HG02981 (cell line): Measurements from ENCODE around the gene TNNC1.

ENCODE experiments used
- ATAC-seq: cut with Tn5 transposase; IDR thresholded peaks from one replicate; pipeline ENCODE4 v1.9.1; 2021; ENCODE audit warnings: mild to moderate bottlenecking, moderate library complexity; ENCODE audit not compliant: unreplicated experiment

TNNC1 gene

DNA sequence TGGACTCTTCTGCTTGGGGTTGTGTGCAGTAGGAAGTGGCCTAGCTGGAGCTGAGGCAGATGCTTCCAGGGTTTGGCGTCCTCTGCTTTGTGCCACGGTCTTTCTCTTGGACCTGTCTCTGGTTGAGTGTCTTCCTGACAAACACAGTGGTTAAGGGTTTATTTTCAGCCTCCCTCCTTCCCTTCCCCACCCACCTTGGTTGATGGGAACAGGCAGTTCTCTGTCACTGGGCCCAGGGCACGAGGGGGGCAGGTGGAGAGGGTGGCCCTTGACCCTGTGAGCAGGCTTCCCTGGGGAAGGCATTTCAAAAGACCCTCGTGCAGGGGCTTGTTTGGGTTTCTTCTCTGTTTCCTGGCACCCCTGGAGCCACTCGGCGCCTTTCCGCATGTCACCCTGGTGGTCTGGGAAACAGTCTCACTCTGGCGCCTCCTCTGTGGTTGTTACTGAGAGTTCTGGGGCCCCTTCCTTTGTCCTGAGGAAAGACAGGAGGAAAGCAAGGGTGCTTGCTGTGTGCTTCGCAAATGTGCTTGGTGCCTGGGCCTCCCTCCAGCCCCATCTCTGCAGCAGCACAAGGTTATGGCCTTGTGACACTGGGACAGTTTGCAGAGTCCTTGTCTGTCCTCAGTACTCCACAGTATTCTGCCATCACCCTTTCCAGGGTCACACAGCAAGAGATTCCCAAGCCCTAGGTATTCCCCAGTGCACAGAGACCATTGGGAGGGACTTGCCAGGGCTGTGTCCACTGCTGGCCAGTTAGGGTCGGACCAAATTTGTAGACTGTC is 31.0 kb upstream of the TNNC1 start:
- ATAC-seq, result no peak

DNA sequence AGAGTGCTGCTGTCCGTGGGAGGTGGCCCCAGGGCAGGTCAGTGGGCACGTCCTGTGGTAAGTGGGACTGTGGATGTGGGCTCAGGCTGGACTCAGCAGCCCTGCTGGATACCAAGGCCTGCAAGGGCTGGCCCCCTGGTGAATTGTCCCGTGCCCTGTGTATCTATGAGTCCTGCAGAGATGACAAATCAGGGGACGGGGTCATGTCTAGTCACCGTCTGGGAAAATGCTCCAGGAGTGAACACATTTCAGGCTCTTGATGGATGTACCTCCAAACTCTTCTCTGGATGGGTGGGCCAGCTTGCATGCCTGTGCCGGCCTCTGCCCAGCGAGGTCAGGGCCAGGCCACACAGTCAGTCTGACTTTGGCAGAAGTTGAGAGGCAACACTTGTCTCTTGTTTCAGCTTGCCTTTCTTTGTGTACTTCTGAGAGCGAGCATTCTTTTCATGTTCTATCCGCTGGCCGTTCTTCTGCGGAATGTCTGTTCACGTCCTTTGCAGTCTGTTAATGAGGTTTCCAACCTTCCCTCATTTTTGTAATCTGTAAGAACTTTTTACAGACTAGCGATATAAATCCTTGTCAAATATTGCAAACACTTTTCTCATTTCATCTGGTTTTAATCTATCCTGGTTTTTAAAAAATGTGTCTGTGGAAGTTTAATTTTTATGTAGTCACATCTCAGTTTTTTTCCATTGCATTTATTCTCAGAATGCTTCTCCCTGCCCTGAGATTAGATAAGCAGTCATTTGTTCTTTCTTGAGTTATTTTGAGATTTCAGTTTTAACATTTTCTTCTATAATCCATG is 29.9 kb upstream of the TNNC1 start:
- no peak for ATAC-seq

DNA sequence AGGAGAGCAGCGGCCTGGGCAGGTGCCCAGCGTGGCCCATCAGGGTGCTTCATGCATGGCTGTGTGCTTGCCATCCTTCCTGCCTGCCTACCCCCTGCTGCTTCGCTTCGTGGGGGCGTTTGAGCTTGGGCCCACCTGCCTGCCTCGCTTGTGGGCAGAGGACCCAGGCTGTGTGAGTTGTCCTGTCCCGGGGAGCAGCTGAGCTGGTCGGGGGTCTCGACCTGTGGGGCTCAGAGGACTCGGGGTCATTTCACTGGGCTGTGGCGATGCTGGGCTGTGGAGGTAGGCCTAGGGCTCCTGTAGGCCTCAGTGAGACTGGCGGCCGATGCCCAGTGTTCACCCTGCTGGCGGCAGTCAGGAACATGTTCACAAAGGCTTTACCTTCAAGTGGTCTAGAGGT is 29.2 kb upstream of the TNNC1 start:
- ATAC-seq, result no peak

DNA sequence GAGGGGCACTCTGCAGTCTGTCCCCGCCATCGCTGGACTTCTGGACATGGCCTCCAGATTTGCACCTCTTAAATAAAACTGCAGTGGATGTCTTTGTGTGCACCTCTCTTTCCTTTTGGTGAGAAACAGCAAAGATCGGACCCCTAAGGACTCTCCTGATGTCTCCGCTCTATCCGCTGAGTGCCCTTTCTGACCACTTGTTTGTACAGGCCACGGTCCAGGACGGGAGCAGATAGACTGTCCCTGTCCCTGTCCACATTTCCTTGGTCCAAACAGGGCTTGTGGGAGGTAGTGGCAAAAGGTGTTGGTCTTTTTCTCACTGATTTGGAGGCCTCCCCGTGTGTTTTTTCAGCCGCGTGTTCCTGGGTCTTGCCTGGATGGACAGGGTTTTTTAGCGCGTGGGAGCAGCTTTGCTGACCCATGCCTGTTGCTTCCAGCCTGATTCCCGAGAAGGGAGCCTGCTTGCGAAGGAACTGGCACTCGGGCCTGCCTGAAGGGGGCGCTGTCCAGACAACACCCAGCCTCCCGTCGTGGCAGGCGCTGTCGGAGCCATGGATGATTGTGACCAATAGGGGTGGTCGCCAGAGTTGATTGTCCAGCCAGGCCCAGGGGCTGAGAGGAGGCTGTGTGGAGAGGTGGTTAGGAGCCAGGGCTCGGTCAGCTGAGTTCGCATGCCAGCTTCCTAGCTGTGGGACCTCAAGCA is 28.1 kb upstream of the TNNC1 start:
- no peak for ATAC-seq

DNA sequence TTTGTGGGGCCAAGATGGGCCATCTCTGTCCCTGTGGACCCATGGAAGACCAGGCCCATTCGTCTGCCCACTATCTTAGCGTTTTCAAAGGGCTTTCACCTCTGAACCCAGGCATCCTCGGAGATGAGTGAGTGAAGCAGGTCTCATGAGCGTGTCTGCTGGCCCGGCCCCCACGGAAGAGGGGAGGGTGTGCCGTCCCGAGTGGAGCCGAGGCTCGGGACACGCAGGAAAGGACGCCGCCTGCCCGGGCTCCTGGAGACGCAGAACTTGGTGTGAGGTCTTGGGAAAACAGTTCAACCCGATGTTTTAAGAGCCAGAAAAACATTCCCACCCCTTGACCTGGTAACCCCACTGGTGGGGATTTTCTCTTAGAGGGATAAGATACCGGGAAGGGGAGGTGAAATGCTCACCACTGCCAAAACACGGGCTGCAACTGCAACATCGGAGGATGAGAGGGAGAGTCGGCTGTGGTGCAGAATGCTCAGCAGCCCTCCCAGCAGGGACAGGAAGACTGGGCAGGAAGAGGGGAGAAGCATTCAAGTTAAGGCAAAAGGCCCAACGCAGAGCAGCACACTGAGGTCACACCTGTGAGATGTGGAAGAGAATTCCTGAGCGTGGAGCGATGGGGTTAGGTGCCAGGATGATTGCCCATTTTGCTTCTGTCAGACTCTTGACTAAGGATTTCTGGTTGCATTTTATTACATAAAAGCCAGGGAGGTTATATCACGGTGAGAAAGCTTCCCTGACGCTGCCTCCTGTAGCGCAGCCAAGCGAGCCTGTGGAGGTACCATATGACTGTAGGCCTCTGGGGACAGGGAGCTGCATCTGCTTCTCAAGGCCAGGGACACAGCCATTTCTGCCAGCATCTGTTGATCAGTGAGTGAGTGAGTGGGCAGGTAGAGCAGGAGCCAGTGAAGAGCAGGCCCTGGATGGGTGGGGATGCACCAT is 27.2 kb upstream of the TNNC1 start:
- no peak for ATAC-seq

DNA sequence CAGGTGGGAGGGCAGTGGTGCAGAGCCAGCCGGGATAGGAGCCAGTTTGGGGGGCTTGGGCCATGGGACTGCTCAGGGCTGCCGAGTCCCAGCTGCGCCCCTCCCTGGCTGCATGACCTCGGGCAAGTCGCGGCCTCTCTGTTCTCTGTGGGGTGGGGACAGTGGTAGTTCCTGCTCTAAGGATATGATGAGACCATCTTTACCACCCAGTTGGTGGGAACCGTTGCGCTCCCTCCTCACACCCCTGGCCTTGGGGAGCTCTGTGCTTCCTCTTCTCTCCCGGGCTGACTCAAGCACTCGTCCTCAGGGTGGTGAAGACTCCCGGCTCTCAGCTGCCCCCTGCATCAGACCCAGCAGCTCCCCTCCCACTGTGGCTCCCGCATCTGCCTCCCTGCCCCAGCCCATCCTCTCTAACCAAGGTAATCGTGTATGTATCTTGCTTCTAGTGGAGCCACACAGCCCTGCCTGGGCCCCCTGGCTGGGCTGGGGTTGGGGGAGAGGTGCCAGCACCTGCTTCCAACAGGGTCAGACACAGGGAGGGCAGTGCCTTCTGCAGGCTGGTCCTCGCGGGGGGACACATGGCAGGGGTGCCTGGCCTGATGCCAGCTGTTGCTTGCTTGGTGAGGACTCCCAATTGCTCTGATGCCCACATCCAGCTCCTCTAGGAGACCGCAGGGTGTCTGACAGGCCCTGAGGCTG is 26.2 kb upstream of the TNNC1 start:
- ATAC-seq, result no peak

DNA sequence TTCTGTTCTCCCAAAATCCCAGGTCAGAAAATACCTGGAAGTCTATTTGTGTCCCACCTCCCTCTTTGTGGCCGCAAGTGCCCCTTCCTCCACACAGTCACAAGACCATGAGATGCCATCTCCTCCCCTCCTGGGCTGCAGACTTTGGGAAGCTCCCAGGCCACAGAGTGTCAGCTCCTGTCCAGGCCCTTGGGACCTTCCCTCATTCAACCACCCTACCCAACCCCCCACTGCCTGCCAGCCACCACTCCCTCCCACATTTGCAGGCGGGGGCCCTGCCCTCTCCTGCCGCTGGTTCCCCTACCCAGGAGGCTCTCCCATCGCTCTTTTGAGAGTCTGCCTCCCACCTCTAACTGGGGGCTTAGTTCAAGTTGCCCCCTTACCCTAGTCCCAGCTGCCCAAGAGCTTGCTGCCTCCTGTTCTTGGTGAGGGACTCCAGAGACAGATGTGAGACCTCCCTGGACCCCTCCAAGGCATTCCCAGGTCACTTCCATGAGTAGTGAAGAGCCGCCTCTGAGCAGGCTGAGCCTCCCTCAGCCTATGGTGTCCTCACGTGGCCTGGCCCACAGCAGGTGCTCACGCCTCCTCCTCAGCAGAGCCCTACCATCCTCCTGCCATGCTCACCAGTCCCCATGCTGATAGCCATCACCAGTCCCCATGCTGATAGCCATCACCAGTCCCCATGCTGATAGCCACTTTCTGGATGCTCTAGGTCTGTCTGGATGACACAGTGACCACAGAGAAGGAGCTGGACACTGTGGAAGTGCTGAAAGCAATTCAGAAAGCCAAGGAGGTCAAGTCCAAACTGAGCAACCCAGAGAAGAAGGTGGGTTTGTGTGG is 25.4 kb upstream of the TNNC1 start:
- ATAC-seq, result no peak

DNA sequence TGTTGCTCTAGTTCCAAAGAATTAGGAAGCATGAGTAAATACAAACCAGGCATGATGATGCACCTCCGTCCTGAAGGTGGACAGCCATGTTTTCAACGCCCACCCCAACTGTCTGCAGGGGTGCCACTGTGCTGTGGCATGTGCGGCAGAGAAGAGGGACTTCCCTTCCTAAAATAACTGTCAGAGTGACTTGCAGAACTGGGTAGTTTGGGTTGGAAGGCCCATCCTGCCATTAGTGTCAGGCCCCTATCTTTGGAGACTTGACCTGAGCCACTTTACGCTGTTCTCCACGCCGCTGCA is 23.9 kb upstream of the TNNC1 start:
- ATAC-seq, result no peak

DNA sequence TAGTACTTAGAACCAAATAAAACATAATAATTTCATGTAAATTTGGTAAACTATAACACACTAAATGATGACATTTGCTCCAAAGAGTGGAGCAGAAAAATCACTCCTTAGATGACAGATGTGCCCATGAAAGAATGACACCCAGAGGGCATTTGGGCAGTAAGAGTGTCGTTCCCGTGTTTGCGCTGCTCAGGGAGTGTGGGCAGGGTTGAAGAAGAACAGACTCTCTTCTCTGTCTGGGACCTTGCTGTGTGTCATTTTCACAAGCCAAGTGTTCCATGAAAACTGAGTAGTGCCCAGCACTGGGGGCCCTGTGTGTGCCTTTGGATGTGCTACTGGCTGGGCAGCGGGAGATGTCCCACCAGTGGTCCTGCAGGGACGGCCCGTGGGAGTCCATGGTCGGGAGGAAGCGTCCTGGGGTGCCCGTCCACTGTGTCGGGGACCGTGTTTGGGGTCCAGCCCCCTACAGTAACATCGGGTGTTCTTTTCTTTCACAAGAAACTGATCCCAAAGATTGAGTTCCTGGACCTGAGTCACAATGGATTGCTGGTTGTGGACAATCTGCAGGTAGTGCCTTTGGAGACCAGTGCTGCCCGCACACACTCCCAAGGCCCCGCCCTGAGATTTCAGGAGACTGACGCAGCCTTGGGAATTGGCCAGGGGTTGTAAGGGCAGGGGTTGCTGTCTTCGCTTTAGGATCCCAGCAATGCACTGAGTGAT is 23.4 kb upstream of the TNNC1 start:
- ATAC-seq, result no peak

DNA sequence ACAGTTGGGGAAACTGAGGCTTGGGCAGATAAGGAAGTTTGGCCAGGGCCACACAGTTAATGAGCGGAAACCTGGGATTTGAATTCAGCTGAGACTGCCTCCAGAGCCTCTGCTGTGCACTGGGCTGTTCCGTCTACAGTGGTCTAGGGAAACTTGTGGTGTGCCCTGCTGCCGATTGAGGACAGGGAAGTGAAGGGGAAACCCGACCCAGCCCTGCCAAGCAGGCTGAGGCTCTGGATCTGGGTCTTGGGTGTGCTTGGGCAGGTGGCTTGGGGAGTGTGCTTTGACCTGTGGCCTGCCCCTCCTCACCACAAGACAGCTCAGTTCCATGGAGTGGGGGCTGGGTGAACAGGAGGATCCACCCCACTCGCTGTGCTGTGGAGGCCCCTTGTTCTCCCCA is 19.2 kb upstream of the TNNC1 start:
- no peak for ATAC-seq

DNA sequence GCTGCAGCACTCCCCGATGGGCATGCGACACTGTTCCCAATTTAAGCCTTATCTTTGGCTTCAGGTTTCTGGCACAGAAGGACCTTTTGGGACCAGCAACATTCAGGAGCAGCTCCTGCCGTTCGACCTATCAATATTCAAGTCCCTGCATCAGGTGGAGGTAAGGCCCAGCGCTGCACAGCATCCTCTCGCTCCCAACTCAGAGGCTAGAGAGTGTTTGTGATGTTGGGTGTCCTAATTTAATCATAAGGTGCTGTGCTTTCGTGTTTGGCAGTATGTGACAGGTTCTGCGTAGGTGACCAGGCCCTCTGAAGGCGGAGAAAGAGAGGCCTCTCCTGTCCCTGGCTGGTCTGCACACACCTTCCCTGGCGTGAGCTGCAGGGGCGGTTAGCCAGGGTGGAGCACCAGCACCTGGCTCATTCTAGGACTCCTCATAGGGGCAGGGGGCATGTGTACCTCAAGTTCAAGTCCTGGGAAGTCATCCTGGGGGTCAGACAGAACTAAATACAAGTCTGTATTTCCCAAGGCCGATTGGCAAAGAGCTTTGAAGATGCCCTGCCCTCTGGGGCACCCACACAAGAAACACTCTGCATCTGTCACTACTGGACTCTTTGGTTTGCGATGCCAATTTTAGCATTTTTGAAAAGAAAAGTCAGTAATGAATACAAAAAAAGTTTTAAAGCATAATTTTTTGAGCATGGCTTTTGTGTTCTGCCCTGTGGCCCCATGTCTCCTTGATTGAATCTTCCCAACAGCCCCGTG is 18.6 kb upstream of the TNNC1 start:
- no peak for ATAC-seq

DNA sequence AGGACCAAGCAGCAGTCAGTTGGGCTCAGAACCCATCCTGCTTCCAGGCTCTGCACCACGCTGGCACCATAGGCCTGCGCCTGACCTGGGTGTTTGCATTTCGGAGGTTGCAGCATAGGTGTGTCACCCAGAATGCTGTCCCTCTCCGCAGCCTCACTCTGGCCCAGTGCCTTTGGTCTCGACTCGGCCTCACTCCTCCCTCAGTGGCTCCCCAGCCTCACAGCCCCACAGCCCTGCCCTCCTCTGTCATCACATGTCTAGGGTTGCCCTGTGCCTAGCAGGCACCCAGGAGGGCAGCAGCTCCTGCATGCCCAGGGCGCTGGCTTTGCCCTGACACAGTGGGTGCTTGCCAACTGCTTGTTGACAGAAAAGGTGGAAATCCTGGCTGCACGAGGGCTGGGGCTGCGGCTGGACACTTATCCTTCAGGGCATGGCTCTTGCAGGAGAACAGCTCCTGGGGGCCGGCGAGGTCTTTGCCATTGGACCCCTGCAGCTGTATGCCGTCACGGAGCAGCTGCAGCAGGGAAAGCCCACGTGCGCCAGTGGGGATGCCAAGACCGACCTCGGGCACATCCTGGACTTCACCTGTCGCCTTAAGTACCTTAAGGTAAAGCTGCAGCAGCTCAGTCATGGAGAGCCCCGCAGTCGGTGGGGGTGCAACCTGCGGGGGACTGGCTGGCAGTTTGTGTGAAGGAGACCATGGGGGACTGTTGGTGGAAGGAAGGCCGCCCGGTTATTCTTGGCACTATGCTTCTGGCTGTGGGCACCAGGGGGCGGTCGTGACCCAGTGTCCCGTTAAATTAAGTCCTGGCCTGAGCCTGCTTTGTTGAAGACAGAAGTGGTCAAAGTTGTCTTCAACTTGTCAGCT is 17.8 kb upstream of the TNNC1 start:
- ATAC-seq, result no peak

DNA sequence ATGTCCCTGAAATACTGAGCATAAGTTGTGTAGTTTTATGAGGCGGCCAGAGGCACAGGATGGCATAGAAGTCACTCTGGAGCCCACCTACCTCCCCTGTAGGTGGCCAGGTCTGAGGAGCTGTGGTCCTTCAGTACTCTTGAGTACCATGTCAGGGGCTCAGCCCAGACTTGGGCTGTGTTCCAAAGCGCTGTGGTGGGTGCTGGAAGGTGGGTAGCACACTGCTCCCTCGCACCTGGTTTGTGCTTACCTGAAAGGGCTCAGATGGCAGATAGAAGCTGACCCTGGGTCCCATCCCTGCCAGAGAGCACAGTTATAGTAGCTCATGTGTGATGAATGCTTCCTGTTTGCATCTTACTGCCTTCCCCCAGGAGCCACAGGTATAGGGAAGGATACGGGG is 17.1 kb upstream of the TNNC1 start:
- no peak for ATAC-seq

DNA sequence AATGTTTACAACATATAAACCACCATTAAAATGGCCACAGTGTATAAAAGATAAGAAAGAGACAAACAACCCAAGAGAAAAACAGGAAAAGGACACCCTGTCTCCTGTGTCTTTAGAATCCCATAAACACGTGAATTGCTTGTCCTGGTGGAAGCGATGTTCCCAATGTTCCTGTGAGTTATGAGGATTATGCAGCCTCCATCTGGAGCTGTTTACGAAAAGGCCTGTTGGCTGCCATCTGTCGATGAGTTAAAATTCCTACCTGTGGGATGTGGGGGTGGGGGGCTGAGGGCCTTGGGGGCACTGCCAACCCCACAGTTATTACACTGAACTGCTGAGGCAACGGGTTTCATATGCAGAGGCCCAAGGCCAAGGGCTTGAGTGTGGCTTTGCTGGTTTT is 15.2 kb upstream of the TNNC1 start:
- no peak for ATAC-seq

DNA sequence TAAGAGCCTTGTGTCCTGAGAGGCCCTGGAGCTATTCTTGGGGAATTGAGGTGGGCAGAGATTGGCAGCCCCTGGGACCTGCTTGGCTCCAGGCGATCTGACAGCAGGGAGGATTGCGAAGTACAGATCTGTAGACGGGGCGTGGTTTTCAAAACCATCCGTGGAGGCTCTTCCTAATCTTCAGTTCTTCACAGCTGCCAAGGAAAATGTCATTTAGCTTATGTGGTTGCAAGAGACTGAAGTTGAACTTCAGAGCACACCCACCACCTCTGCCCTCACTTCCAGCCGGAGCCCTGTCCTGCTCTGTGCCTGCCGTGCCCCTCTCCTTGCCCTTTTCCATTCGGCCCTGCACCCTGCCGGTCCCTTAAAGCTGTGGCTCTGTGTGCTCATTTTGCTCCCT is 14.5 kb upstream of the TNNC1 start:
- ATAC-seq, result no peak

DNA sequence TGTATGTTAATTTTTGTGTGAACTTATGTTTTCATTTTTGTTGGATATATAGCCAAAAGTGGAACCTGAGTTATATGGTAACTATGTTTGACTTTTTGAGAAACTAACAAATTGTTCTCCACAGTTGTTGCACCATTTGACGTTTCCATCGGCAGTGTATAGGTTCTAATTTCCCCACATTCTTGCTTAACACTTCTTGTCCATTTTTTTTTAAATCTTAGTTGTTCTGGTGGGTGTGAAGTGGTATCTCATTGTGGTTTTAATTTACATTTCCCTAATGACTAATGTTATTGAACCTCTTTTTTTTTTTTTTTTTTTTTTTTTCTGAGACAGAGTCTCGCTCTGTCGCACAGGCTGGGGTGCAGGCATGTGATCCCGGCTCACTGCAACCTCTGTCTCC is 9.6 kb upstream of the TNNC1 start:
- ATAC-seq, result no peak

DNA sequence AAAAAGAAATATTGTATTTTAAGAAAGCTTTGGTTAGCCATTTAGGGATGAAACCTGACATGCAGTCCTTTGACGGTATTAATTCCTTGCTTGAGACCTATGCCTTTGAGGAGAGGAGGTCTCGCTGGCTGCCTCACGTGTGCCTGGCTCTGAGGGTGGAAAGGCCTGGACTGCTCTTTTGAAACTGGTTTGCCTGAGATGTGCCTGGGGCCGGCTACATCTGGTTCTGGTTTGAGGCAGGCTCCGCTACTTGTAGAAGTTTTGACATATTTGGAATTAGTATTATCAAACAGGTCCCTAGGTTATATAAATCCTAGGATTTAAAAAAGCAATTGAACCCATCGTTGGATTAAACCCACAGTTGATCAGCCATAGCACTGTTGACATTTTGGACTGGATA is 8.0 kb upstream of the TNNC1 start:
- no peak for ATAC-seq
